HepG2 (cell line): ENCODE measurements around the gene BRIP1. TPM values are rescaled to one million over a fixed set of nuclear protein-coding genes. Genes with fewer than 3 reads are reported as not detected.

ENCODE experiments used
- ATAC-seq: fragments of 200-7000 bp; cut with Tn5 transposase; 3 replicates; pipeline ENCODE4 v1.9.1; 2020; ENCODE audit warnings: mild to moderate bottlenecking, moderate library complexity
- BruUV-seq: library from RNA; stranded (reverse); fragments of 400-500 nt; replicated peaks from 2 replicates; lab custom pipeline; 2021; lab: Mats Ljungman, UMichigan
- CTCF ChIA-PET: fragments of 300-600 bp; formaldehyde crosslinking; extraction: SDS; loops from one replicate; lab custom pipeline; 2021; ENCODE audit warnings: low total read pairs, inconsistent platforms, low intra/inter-chr PET ratio; lab: Yijun Ruan, JAX
- POLR2A ChIA-PET: fragments of 350-600 bp; sonication (Branson Sonifier 250); formaldehyde crosslinking; loops from one replicate; lab custom pipeline; 2020; ENCODE audit warnings: antibody characterized with exemption, inconsistent platforms; lab: Yijun Ruan, JAX
- DNase-seq: peaks from one replicate; pipeline ENCODE4 v3.0.0-alpha.2; 2015; ENCODE audit warnings: low spot score
- FAIRE-seq: peaks from 3 replicates; lab custom pipeline; 2011; peaks lifted over from hg19 to GRCh38; lab: Jason Lieb, UNC
- H2AFZ ChIP-seq: one replicate; pipeline ENCODE4 v1.6.1; 2011; ENCODE audit warnings: low read length, inconsistent platforms
- H3K27ac ChIP-seq: fragments of 300-600 bp; 3 replicates; pipeline ENCODE4 v1.8.0; 2011; ENCODE audit warnings: mixed run types, mild to moderate bottlenecking, mixed read lengths, low read length, inconsistent platforms; ENCODE audit not compliant: insufficient read depth; ENCODE audit errors: extremely low read length
- H3K27me3 ChIP-seq, 2 experiments: fragments of 200-600 bp in 1 of 2; 2 replicates in 1 of 2; 3 replicates in 1 of 2; pipeline versions ENCODE4 v1.6.0 to v1.8.0; 2011; ENCODE audit warnings: low read length in 2 of 2, mild to moderate bottlenecking in 2 of 2, moderate library complexity in 2 of 2, inconsistent platforms in 1 of 2; ENCODE audit not compliant: insufficient read depth in 2 of 2, control insufficient read depth in 1 of 2
- H3K36me3 ChIP-seq, 2 experiments: fragments of 200-600 bp in 1 of 2; replicated peaks in 1 of 2; 2 replicates in 1 of 2; 3 replicates in 1 of 2; pipeline versions ENCODE4 v1.5.1 to v1.8.0; 2011; ENCODE audit warnings: low read length in 2 of 2, inconsistent platforms in 1 of 2; ENCODE audit not compliant: insufficient read depth in 2 of 2, control insufficient read depth in 1 of 2
- H3K4me1 ChIP-seq: 2 replicates; pipeline ENCODE4 v1.5.1; 2012; ENCODE audit warnings: low read length, inconsistent platforms; ENCODE audit not compliant: insufficient read depth
- H3K4me2 ChIP-seq: 2 replicates; pipeline ENCODE4 v1.6.0; 2011; ENCODE audit warnings: low read depth, low read length, inconsistent platforms
- H3K4me3 ChIP-seq, 3 experiments: fragments of 200-600 bp in 1 of 3; sonication (generic), shearing (Covaris generic) in 1 of 3; replicated peaks in 1 of 3; 2 replicates each; pipeline ENCODE4 v1.5.1; 2011 to 2016; ENCODE audit warnings: low read length in 3 of 3, inconsistent platforms in 2 of 3, low read depth in 2 of 3, mild to moderate bottlenecking in 2 of 3, control low read depth in 1 of 3, mixed read lengths in 1 of 3; ENCODE audit not compliant: insufficient read depth in 1 of 3
- H3K79me2 ChIP-seq: one replicate; pipeline ENCODE4 v1.6.1; 2011; ENCODE audit warnings: low read length, inconsistent platforms; ENCODE audit not compliant: insufficient read depth
- H3K9ac ChIP-seq: 2 replicates; pipeline ENCODE4 v1.6.0; 2011; ENCODE audit warnings: mild to moderate bottlenecking, low read depth, low read length, inconsistent platforms; ENCODE audit not compliant: insufficient read depth
- H3K9me3 ChIP-seq: 2 replicates; pipeline ENCODE4 v1.5.1; 2012; ENCODE audit warnings: mild to moderate bottlenecking, low read length
- H4K20me1 ChIP-seq: 2 replicates; pipeline ENCODE4 v1.6.0; 2011; ENCODE audit warnings: inconsistent platforms, mild to moderate bottlenecking, low read length, moderate library complexity; ENCODE audit not compliant: insufficient read depth
- ARHGAP35 ChIP-seq: sonication (generic); formaldehyde crosslinking; IDR thresholded peaks from 2 replicates; pipeline ENCODE4 v1.9.0; 2022; ENCODE audit warnings: mild to moderate bottlenecking, inconsistent platforms, moderate library complexity, missing genetic modification reagents, borderline replicate concordance
- HMGA1 ChIP-seq: sonication (generic); formaldehyde crosslinking; conservative IDR thresholded peaks from 2 replicates; pipeline ENCODE4 v1.4.0; 2020; ENCODE audit warnings: missing genetic modification reagents
- MTF2 ChIP-seq: sonication (generic); formaldehyde crosslinking; IDR thresholded peaks from 2 replicates; pipeline ENCODE4 v1.5.0; 2020; ENCODE audit warnings: missing genetic modification reagents, borderline replicate concordance
- RAD51 ChIP-seq: fragments of 450-650 bp; IDR thresholded peaks from 2 replicates; pipeline ENCODE4 v1.6.1; 2016; ENCODE audit warnings: borderline replicate concordance
- REL ChIP-seq: sonication (generic); formaldehyde crosslinking; conservative IDR thresholded peaks from 2 replicates; pipeline ENCODE4 v1.8.0; 2022; ENCODE audit warnings: mild to moderate bottlenecking, missing genetic modification reagents, moderate library complexity
- ZNF558 ChIP-seq: sonication (generic); formaldehyde crosslinking; IDR thresholded peaks from 2 replicates; pipeline ENCODE4 v1.9.0; 2022; ENCODE audit warnings: mild to moderate bottlenecking, missing genetic modification reagents, borderline replicate concordance
- WGBS: methylation state at CpG from one replicate; pipeline ENCODE4 v1.1.6; 2017; ENCODE audit warnings: low lambda C conversion rate; 5-methylcytosine and 5-hydroxymethylcytosine counted together
- in situ Hi-C: cut with HindIII; loops from 2 replicates; pipeline ENCODE4 v1.10.0; 2017; ENCODE audit warnings: low pct_unique_long_range_greater_than_20kb; ENCODE audit not compliant: extremely low pct_ligation_motif_present
- intact Hi-C: fragments of 100-400 bp; cut with micrococcal nuclease; formaldehyde crosslinking; loops from one replicate; pipeline ENCODE4 v1.10.0; 2022; ENCODE audit not compliant: unreplicated experiment
- polyA plus RNA-seq, 8 experiments: library from polyadenylated mRNA; depleted of rRNA in 3 of 8; stranded (reverse) in 7 of 8; unstranded in 1 of 8; fragments of >200 nt; fragmentation: Illumina TruSeq in 4 of 8; extraction: Trizol in 4 of 8; gene quantifications; 2 replicates each; pipeline versions ENCODE4 v1.2.1 to v1.2.3, GENCODE V29; 2011 to 2016; ENCODE audit warnings: low read depth in 4 of 8, missing spikeins in 1 of 8, mixed read lengths in 1 of 8; ENCODE audit not compliant: insufficient read depth in 1 of 8
- total RNA-seq, 5 experiments: library from RNA; depleted of rRNA; stranded (reverse); fragments of >200 nt; fragmentation: Illumina TruSeq; extraction: Trizol; gene quantifications; 2 replicates each; pipeline ENCODE4 v1.2.3, GENCODE V29; 2016; ENCODE audit warnings: low read depth in 1 of 5
- TF ChIP-seq, protein P1 (sequence below): sonication (generic); formaldehyde crosslinking; IDR thresholded peaks from 2 replicates; pipeline ENCODE4 v1.4.0; 2020; ENCODE audit warnings: missing genetic modification reagents
- TF ChIP-seq, protein P2 (sequence below): IDR thresholded peaks from 2 replicates; pipeline ENCODE4 v1.6.1; 2016; ENCODE audit warnings: control low read depth
- TF ChIP-seq, protein P3 (sequence below): sonication (generic); formaldehyde crosslinking; IDR thresholded peaks from 2 replicates; pipeline ENCODE4 v1.4.0; 2020; ENCODE audit warnings: missing genetic modification reagents, borderline replicate concordance
- TF ChIP-seq, protein P4 (sequence below): sonication (generic); formaldehyde crosslinking; IDR thresholded peaks from 2 replicates; pipeline ENCODE4 v1.8.0; 2022; ENCODE audit warnings: mild to moderate bottlenecking, missing genetic modification reagents

BRIP1 gene
- total and polyA plus RNA-seq, 2 of the 13 experiments (the other 11 are each of a cell fraction or from before 2014, with no cell fraction given), result 3.8 to 27.7 TPM

DNA sequence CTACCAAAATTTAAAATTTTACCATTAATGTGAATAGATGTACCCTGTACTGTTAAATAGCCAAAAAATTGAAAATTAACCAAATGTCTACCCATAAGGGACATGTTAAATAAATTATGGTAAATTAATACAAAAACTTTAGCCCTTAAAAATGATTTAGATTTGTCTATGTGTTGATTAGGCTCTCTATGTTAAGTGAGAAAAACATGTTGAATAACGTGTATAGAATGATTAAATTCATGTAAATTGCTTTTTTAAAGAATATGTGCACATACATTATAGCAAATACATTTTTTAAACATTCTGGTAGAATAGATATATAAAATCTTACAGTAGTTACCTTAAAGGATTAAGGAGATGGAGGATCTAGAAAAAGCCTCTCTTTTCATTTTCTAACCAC, 59.5 kb downstream of the BRIP1 start (continued):
- TF ChIP-seq, protein P1, sequence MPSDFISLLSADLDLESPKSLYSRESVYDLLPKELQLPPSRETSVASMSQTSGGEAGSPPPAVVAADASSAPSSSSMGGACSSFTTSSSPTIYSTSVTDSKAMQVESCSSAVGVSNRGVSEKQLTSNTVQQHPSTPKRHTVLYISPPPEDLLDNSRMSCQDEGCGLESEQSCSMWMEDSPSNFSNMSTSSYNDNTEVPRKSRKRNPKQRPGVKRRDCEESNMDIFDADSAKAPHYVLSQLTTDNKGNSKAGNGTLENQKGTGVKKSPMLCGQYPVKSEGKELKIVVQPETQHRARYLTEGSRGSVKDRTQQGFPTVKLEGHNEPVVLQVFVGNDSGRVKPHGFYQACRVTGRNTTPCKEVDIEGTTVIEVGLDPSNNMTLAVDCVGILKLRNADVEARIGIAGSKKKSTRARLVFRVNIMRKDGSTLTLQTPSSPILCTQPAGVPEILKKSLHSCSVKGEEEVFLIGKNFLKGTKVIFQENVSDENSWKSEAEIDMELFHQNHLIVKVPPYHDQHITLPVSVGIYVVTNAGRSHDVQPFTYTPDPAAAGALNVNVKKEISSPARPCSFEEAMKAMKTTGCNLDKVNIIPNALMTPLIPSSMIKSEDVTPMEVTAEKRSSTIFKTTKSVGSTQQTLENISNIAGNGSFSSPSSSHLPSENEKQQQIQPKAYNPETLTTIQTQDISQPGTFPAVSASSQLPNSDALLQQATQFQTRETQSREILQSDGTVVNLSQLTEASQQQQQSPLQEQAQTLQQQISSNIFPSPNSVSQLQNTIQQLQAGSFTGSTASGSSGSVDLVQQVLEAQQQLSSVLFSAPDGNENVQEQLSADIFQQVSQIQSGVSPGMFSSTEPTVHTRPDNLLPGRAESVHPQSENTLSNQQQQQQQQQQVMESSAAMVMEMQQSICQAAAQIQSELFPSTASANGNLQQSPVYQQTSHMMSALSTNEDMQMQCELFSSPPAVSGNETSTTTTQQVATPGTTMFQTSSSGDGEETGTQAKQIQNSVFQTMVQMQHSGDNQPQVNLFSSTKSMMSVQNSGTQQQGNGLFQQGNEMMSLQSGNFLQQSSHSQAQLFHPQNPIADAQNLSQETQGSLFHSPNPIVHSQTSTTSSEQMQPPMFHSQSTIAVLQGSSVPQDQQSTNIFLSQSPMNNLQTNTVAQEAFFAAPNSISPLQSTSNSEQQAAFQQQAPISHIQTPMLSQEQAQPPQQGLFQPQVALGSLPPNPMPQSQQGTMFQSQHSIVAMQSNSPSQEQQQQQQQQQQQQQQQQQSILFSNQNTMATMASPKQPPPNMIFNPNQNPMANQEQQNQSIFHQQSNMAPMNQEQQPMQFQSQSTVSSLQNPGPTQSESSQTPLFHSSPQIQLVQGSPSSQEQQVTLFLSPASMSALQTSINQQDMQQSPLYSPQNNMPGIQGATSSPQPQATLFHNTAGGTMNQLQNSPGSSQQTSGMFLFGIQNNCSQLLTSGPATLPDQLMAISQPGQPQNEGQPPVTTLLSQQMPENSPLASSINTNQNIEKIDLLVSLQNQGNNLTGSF (CRISPR knock-in tag), result no peak
- no peak for TF ChIP-seq MTF2 (CRISPR knock-in tag)
- TF ChIP-seq ARHGAP35 (CRISPR knock-in tag), result no peak

DNA sequence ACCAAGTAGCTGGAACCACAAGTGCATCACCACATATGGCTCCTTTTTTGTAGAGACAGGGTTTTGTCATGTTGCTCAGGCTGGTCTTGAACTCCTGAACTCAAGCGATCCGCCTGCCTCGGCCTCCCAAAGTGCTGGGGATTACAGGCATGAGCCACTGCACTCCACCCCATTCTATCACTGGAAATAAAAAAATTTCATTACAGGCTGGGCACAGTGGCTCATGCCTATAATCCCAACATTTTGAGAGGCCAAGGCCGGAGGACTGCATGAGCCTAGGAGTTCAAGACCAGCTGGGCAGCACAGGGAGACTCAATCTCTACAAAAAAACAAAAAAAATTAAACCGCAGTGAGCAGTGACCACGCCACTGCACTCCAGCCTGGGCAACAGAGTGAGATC, 60.1 kb downstream of the BRIP1 start:
- Histone ChIP-seq H3K79me2 (no peaks in the 10 kb centered on the region), H3K36me3 (peaks cover 4 to 31% of the 10 kb centered on the region in 2 experiments), H2AFZ (no peak overlapping the region), H3K4me3 (no peak overlapping the region), H3K9me3 (no peaks in the 10 kb centered on the region), H3K27me3 (no peaks in the 10 kb centered on the region), H3K4me1 (no peaks in the 10 kb centered on the region), H4K20me1 (no peaks in the 10 kb centered on the region), H3K27ac (no peak overlapping the region), H3K4me2 (no peak overlapping the region), H3K9ac (no peak overlapping the region)
- in situ Hi-C loops (no loop called here), intact Hi-C loops (no loop called here)
- BruUV-seq, result no TSS peak
- POLR2A ChIA-PET, result no interaction called here
- WGBS, result 98% methylated on average over 6 of the region's 6 CpGs
- DNase-seq (no peak), FAIRE-seq (no peak), ATAC-seq (no peak)
- CTCF ChIA-PET, result no interaction called here
- TF ChIP-seq ZNF558, result no peak
- TF ChIP-seq, protein P2, sequence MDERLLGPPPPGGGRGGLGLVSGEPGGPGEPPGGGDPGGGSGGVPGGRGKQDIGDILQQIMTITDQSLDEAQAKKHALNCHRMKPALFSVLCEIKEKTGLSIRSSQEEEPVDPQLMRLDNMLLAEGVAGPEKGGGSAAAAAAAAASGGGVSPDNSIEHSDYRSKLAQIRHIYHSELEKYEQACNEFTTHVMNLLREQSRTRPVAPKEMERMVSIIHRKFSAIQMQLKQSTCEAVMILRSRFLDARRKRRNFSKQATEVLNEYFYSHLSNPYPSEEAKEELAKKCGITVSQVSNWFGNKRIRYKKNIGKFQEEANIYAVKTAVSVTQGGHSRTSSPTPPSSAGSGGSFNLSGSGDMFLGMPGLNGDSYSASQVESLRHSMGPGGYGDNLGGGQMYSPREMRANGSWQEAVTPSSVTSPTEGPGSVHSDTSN (CRISPR knock-in tag), result no peak
- TF ChIP-seq, protein P3, sequence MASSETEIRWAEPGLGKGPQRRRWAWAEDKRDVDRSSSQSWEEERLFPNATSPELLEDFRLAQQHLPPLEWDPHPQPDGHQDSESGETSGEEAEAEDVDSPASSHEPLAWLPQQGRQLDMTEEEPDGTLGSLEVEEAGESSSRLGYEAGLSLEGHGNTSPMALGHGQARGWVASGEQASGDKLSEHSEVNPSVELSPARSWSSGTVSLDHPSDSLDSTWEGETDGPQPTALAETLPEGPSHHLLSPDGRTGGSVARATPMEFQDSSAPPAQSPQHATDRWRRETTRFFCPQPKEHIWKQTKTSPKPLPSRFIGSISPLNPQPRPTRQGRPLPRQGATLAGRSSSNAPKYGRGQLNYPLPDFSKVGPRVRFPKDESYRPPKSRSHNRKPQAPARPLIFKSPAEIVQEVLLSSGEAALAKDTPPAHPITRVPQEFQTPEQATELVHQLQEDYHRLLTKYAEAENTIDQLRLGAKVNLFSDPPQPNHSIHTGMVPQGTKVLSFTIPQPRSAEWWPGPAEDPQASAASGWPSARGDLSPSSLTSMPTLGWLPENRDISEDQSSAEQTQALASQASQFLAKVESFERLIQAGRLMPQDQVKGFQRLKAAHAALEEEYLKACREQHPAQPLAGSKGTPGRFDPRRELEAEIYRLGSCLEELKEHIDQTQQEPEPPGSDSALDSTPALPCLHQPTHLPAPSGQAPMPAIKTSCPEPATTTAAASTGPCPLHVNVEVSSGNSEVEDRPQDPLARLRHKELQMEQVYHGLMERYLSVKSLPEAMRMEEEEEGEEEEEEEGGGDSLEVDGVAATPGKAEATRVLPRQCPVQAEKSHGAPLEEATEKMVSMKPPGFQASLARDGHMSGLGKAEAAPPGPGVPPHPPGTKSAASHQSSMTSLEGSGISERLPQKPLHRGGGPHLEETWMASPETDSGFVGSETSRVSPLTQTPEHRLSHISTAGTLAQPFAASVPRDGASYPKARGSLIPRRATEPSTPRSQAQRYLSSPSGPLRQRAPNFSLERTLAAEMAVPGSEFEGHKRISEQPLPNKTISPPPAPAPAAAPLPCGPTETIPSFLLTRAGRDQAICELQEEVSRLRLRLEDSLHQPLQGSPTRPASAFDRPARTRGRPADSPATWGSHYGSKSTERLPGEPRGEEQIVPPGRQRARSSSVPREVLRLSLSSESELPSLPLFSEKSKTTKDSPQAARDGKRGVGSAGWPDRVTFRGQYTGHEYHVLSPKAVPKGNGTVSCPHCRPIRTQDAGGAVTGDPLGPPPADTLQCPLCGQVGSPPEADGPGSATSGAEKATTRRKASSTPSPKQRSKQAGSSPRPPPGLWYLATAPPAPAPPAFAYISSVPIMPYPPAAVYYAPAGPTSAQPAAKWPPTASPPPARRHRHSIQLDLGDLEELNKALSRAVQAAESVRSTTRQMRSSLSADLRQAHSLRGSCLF (CRISPR knock-in tag), result no peak
- TF ChIP-seq HMGA1 (CRISPR knock-in tag), result no peak
- TF ChIP-seq RAD51, result no peak
- no peak for TF ChIP-seq REL (CRISPR knock-in tag)
- TF ChIP-seq, protein P4, sequence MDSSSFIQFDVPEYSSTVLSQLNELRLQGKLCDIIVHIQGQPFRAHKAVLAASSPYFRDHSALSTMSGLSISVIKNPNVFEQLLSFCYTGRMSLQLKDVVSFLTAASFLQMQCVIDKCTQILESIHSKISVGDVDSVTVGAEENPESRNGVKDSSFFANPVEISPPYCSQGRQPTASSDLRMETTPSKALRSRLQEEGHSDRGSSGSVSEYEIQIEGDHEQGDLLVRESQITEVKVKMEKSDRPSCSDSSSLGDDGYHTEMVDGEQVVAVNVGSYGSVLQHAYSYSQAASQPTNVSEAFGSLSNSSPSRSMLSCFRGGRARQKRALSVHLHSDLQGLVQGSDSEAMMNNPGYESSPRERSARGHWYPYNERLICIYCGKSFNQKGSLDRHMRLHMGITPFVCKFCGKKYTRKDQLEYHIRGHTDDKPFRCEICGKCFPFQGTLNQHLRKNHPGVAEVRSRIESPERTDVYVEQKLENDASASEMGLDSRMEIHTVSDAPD, result no peak
